Stomach (tissue), 4 donors: ENCODE data around the gene NDEL1.

Source experiments
- POLR2AphosphoS5 ChIP-seq, 3 donors: sonication (generic); formaldehyde crosslinking; IDR thresholded peaks; one replicate each; pipeline ENCODE4 v1.6.1; 2016; ENCODE audit warnings: antibody characterized with exemption in 3 of 3
- TF ChIP-seq, protein P1 (sequence below), 7 experiments: fragments of 450-650 bp in 4 of 7; fragments of 200-600 bp in 3 of 7; sonication (generic) in 3 of 7; IDR thresholded peaks; one replicate each; pipeline ENCODE4 v1.5.1; 2016 to 2019; ENCODE audit warnings: antibody characterized with exemption in 7 of 7, control low read depth in 2 of 7, mild to moderate bottlenecking in 1 of 7

DNA sequence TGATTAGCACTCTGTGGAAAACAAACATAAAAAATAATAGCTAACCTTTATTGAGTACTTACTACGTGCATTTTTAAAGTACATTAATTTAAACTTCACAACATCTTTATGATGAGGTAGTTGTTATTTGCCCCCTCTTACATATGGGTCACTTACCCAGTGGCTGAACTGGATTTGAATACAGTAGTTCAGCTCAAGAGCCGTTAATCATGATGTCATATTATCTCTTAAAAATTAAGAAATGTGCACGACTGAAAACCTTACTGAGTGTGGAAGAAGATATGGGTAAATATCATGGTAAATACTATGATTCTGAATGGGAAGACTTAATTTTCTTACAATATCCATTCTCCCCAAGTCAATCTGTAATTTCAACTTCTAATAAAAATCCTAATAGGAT lies 17.6 kb downstream of the NDEL1 start:
- TF ChIP-seq POLR2AphosphoS5 (IDR thresholded peaks at IDR 0.05) = no peak
- TF ChIP-seq, protein P1, sequence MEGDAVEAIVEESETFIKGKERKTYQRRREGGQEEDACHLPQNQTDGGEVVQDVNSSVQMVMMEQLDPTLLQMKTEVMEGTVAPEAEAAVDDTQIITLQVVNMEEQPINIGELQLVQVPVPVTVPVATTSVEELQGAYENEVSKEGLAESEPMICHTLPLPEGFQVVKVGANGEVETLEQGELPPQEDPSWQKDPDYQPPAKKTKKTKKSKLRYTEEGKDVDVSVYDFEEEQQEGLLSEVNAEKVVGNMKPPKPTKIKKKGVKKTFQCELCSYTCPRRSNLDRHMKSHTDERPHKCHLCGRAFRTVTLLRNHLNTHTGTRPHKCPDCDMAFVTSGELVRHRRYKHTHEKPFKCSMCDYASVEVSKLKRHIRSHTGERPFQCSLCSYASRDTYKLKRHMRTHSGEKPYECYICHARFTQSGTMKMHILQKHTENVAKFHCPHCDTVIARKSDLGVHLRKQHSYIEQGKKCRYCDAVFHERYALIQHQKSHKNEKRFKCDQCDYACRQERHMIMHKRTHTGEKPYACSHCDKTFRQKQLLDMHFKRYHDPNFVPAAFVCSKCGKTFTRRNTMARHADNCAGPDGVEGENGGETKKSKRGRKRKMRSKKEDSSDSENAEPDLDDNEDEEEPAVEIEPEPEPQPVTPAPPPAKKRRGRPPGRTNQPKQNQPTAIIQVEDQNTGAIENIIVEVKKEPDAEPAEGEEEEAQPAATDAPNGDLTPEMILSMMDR (IDR thresholded peaks at IDR 0.05) = no peak
